HepG2 (cell line): ENCODE results near the gene IFI27. TPM values are rescaled to one million over a fixed set of nuclear protein-coding genes. Genes with fewer than 3 reads are reported as not detected.

Experiments used
- KDM5A ChIP-seq: fragments of 200-600 bp; sonication (generic); IDR thresholded peaks from 2 replicates; pipeline ENCODE4 v1.7.0; 2018; ENCODE audit warnings: antibody characterized with exemption, mild to moderate bottlenecking, low read length, borderline replicate concordance
- PHB2 ChIP-seq: fragments of 450-650 bp; IDR thresholded peaks from 2 replicates; pipeline ENCODE4 v1.6.1; 2018; ENCODE audit not compliant: partially characterized antibody
- RAD21 ChIP-seq: fragments of 450-650 bp; formaldehyde crosslinking; IDR thresholded peaks from 2 replicates; pipeline ENCODE4 v1.5.0; 2020; ENCODE audit warnings: mild to moderate bottlenecking
- THRA ChIP-seq: sonication (generic); formaldehyde crosslinking; IDR thresholded peaks from 2 replicates; pipeline ENCODE4 v1.4.0; 2020; ENCODE audit warnings: missing genetic modification reagents, borderline replicate concordance
- YEATS2 ChIP-seq: sonication (generic); formaldehyde crosslinking; IDR thresholded peaks from 2 replicates; pipeline ENCODE4 v1.4.0; 2020; ENCODE audit warnings: missing genetic modification reagents, borderline replicate concordance
- ZNF264 ChIP-seq: sonication (generic); formaldehyde crosslinking; IDR thresholded peaks from 2 replicates; pipeline ENCODE4 v1.4.0; 2020; ENCODE audit warnings: missing genetic modification reagents
- ZNF407 ChIP-seq: sonication (generic); formaldehyde crosslinking; IDR thresholded peaks from one replicate; pipeline ENCODE4 v1.5.1; 2020; ENCODE audit warnings: mild to moderate bottlenecking, missing genetic modification reagents; ENCODE audit errors: not compliant biosample characterization
- ZNF609 ChIP-seq: sonication (generic); formaldehyde crosslinking; IDR thresholded peaks from 2 replicates; pipeline ENCODE4 v1.4.0; 2020; ENCODE audit warnings: mild to moderate bottlenecking, missing genetic modification reagents, borderline replicate concordance
- ZNF7 ChIP-seq: IDR thresholded peaks from 2 replicates; pipeline ENCODE4 v1.6.1; 2016; ENCODE audit warnings: missing biosample characterization, missing genetic modification reagents
- polyA plus RNA-seq, 8 experiments: library from polyadenylated mRNA; depleted of rRNA in 3 of 8; stranded (reverse) in 7 of 8; unstranded in 1 of 8; fragments of >200 nt; fragmentation: Illumina TruSeq in 4 of 8; extraction: Trizol in 4 of 8; gene quantifications; 2 replicates each; pipeline versions ENCODE4 v1.2.1 to v1.2.3, GENCODE V29; 2011 to 2016; ENCODE audit warnings: low read depth in 4 of 8, missing spikeins in 1 of 8, mixed read lengths in 1 of 8; ENCODE audit not compliant: insufficient read depth in 1 of 8
- total RNA-seq, 5 experiments: library from RNA; depleted of rRNA; stranded (reverse); fragments of >200 nt; fragmentation: Illumina TruSeq; extraction: Trizol; gene quantifications; 2 replicates each; pipeline ENCODE4 v1.2.3, GENCODE V29; 2016; ENCODE audit warnings: low read depth in 1 of 5
- TF ChIP-seq, protein P1 (sequence below): sonication (generic); formaldehyde crosslinking; IDR thresholded peaks from 2 replicates; pipeline ENCODE4 v1.8.0; 2022; ENCODE audit warnings: mild to moderate bottlenecking, missing genetic modification reagents, moderate library complexity

The IFI27 gene
- total and polyA plus RNA-seq, 2 of the 13 experiments (the other 11 are each of a cell fraction or from before 2014, with no cell fraction given), result 1.2 to 1.7 TPM

- no peak for TF ChIP-seq ZNF609
- TF ChIP-seq ZNF264 (CRISPR knock-in tag), result peak; percentile 28; the same call in 1 of the 2 replicates
- TF ChIP-seq, protein P1, sequence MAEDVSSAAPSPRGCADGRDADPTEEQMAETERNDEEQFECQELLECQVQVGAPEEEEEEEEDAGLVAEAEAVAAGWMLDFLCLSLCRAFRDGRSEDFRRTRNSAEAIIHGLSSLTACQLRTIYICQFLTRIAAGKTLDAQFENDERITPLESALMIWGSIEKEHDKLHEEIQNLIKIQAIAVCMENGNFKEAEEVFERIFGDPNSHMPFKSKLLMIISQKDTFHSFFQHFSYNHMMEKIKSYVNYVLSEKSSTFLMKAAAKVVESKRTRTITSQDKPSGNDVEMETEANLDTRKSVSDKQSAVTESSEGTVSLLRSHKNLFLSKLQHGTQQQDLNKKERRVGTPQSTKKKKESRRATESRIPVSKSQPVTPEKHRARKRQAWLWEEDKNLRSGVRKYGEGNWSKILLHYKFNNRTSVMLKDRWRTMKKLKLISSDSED (CRISPR knock-in tag), result no peak
- peak; percentile 95 for TF ChIP-seq RAD21 (CRISPR knock-in tag)
- TF ChIP-seq THRA (CRISPR knock-in tag), result 0 out of 2 replicates have a peak, but pooled peaks have one; percentile 46
- no peak for TF ChIP-seq PHB2
- TF ChIP-seq YEATS2, result 0 out of 2 replicates have a peak, but pooled peaks have one; percentile 35
- no peak for TF ChIP-seq ZNF407 (CRISPR knock-in tag)
- no peak for TF ChIP-seq KDM5A
- TF ChIP-seq ZNF7 (CRISPR knock-in tag), result peak; percentile 53; the same call in 1 of the 2 replicates
These were observed 26.2 kb downstream of the IFI27 start (continued) for GRCh38 chr14:94136575-94137331.
